Adrenal gland (tissue), 12 donors: ENCODE measurements around the gene ITGA6. TPM values are rescaled to one million over a fixed set of nuclear protein-coding genes. Genes with fewer than 3 reads are reported as not detected.

Source experiments
- DNase-seq, 7 donors: peaks; one replicate each; pipeline ENCODE4 v3.0.0-alpha.2; 2019 to 2020
- H3K27ac ChIP-seq, 5 donors: fragments of 200-600 bp; sonication (generic) in 4 of 5; 1 replicate in 3 of 5; 2 replicates in 2 of 5; pipeline versions ENCODE4 v1.5.1 to v1.8.0; 2016 to 2020; ENCODE audit warnings: mild to moderate bottlenecking in 1 of 5
- H3K27me3 ChIP-seq: fragments of 200-600 bp; 2 replicates; pipeline ENCODE4 v1.8.0; 2021
- H3K36me3 ChIP-seq, 2 donors: fragments of 200-600 bp; replicated peaks in 1 of 2; 1 replicate in 1 of 2; 2 replicates in 1 of 2; pipeline versions ENCODE4 v1.5.1 to v1.8.0; 2018 to 2022
- H3K4me1 ChIP-seq, 2 donors: fragments of 200-600 bp; replicated peaks in 1 of 2; 1 replicate in 1 of 2; 2 replicates in 1 of 2; pipeline versions ENCODE4 v1.5.1 to v1.8.0; 2018 to 2021
- H3K4me3 ChIP-seq, 4 donors: fragments of 200-600 bp; sonication (generic) in 3 of 4; one replicate each; pipeline ENCODE4 v1.5.1; 2016 to 2018
- H3K9me3 ChIP-seq, 3 donors: fragments of 200-600 bp; sonication (generic) in 1 of 3; replicated peaks in 1 of 3; 1 replicate in 2 of 3; 2 replicates in 1 of 3; pipeline versions ENCODE4 v1.5.1 to v1.8.0; 2016 to 2021
- CTCF ChIP-seq, 6 experiments: fragments of 450-650 bp in 4 of 6; fragments of 200-600 bp in 2 of 6; sonication (generic) in 1 of 6; IDR thresholded peaks; 1 replicate in 5 of 6; 2 replicates in 1 of 6; pipeline versions ENCODE4 v1.5.1 to v1.8.0; 2016 to 2021; ENCODE audit warnings: antibody characterized with exemption in 6 of 6, mild to moderate bottlenecking in 2 of 6, moderate library complexity in 1 of 6
- POLR2A ChIP-seq, 2 donors: fragments of 450-650 bp; IDR thresholded peaks; one replicate each; pipeline ENCODE4 v1.6.1; 2017; ENCODE audit warnings: antibody characterized with exemption in 2 of 2, mild to moderate bottlenecking in 2 of 2, moderate library complexity in 1 of 2
- WGBS, 4 donors: extraction: QIAGEN DNeasy Blood & Tissue Kit in 2 of 4; methylation state at CpG; one replicate each; pipeline versions ENCODE4 v1.1.5 to v1.1.7; 2013 to 2017; 5-methylcytosine and 5-hydroxymethylcytosine counted together
- intact Hi-C, 2 donors: fragments of 100-400 bp; cut with DNase I; formaldehyde crosslinking; loops; one replicate each; pipeline versions ENCODE4 v1.14.1 to v1.15.0; 2022 to 2023
- polyA plus RNA-seq, 3 donors: library from polyadenylated mRNA; stranded (reverse); fragments of 200-250 nt in 2 of 3; fragments of 350-450 nt in 1 of 3; fragmentation: Illumina TruSeq in 1 of 3; extraction: RNeasy Lipid Tissue Mini Kit (QIAGEN cat#74804) in 1 of 3; gene quantifications; one replicate each; pipeline ENCODE4 v1.2.3, GENCODE V29; 2013 to 2014
- total RNA-seq, 9 donors: library from RNA; depleted of rRNA in 4 of 9; stranded (reverse); fragments of >200 nt in 4 of 9; fragments of 120-200 nt in 1 of 9; fragmentation: NEBNext Ultra II Directional in 1 of 9; extraction: Animal tissue kit (Norgen Biotek cat#: 25700) in 1 of 9; gene quantifications; one replicate each; pipeline versions ENCODE4 v1.1.0 to v1.2.4, GENCODE V29; 2013 to 2023
- donor health status: healthy with polysubstance abuse.
- donor health status: Bipolar disorder and iron deficiency.
- donor health status: DM: yes; HTN: yes; CAD: no.
- donor health status: DM: no; HTN: no; CAD: no.
- donor health status: DM: no; HTN: no; CAD: no.
- donor health status: DM: yes; HTN: yes; CAD: no.

ITGA6 gene
- total and polyA plus RNA-seq, 12 donors, result 5.1 to 20.3 (median 10.0) TPM

- no peak for DNase-seq
Observed at GRCh38 chr2:172397148-172397834, 30.1 kb upstream of the ITGA6 start.

GRCh38 chr2:172398440-172398839 is 28.9 kb upstream of the ITGA6 start:
- no peak for DNase-seq
- Histone ChIP-seq H3K27me3 (no peaks in the 10 kb centered on the region), H3K36me3 (no peaks in the 10 kb centered on the region), H3K4me1 (no peaks in the 10 kb centered on the region), H3K27ac (no peak overlapping the region), H3K4me3 (no peak overlapping the region), H3K9me3 (no peaks in the 10 kb centered on the region)
- intact Hi-C loops, result no loop called here
- no peak for TF ChIP-seq CTCF (IDR thresholded peaks at IDR 0.05)
- TF ChIP-seq POLR2A (IDR thresholded peaks at IDR 0.05), result no peak
- WGBS, 4 donors, result 58 to 68% (median 61%) methylated on average over 2 of the region's 2 CpGs

More at GRCh38 chr2:172397148-172397834, 30.1 kb upstream of the ITGA6 start:
- intact Hi-C loops, result no loop called here
- H3K4me1 ChIP-seq, result no peaks in the 10 kb centered on the region
- no peaks in the 10 kb centered on the region for H3K36me3 ChIP-seq
- no peak for TF ChIP-seq POLR2A (IDR thresholded peaks at IDR 0.05)
- no peak for TF ChIP-seq CTCF (IDR thresholded peaks at IDR 0.05)
- H3K4me3 ChIP-seq, result no peak overlapping the region
- no peaks in the 10 kb centered on the region for H3K27me3 ChIP-seq
- H3K27ac ChIP-seq, result peak overlapping the region in 1 of 5 donors; percentile 27
- WGBS, 4 donors, result 42 to 66% (median 62%) methylated on average over 6 of the region's 6 CpGs
- no peaks in the 10 kb centered on the region for H3K9me3 ChIP-seq

- WGBS, 4 donors, result 83 to 94% (median 89%) methylated on average over 5 of the region's 5 CpGs
- no peak overlapping the region for H3K27ac ChIP-seq
- intact Hi-C loops, result no loop called here
- TF ChIP-seq CTCF (IDR thresholded peaks at IDR 0.05), result no peak
- TF ChIP-seq POLR2A (IDR thresholded peaks at IDR 0.05), result no peak
- H3K4me1 ChIP-seq, result no peaks in the 10 kb centered on the region
- DNase-seq, result no peak
- no peak overlapping the region for H3K4me3 ChIP-seq
- H3K36me3 ChIP-seq, result no peaks in the 10 kb centered on the region
- H3K9me3 ChIP-seq, result no peaks in the 10 kb centered on the region
- H3K27me3 ChIP-seq, result no peaks in the 10 kb centered on the region
Observed at GRCh38 chr2:172399765-172400164, 27.6 kb upstream of the ITGA6 start.

- Histone ChIP-seq H3K4me1 (no peaks in the 10 kb centered on the region), H3K9me3 (no peaks in the 10 kb centered on the region), H3K27me3 (no peaks in the 10 kb centered on the region), H3K36me3 (no peaks in the 10 kb centered on the region), H3K4me3 (no peak overlapping the region), H3K27ac (no peak overlapping the region)
- DNase-seq, result no peak
- no peak for TF ChIP-seq POLR2A (IDR thresholded peaks at IDR 0.05)
- TF ChIP-seq CTCF (IDR thresholded peaks at IDR 0.05), result no peak
- intact Hi-C loops, result no loop called here
- WGBS, 4 donors, result 67 to 89% (median 74%) methylated on average over 1 of the region's 1 CpG
Observed at GRCh38 chr2:172402198-172402597, 25.2 kb upstream of the ITGA6 start.
